GM12865 (cell line): ENCODE data around the gene TMEM147.

Experiments
- DNase-seq: peaks from one replicate; pipeline ENCODE4 v3.0.0; 2010; ENCODE audit warnings: low read depth
- H3K4me3 ChIP-seq: 2 replicates; pipeline ENCODE4 v1.5.1; 2011; ENCODE audit warnings: mild to moderate bottlenecking, low read depth, low read length, control low read depth
- CTCF ChIP-seq: IDR thresholded peaks from 2 replicates; pipeline ENCODE4 v1.5.1; 2011; ENCODE audit warnings: low read length, control low read depth, low read depth, inconsistent platforms; ENCODE audit not compliant: insufficient read depth; ENCODE audit errors: missing control alignments

Gene TMEM147

GRCh38 chr19:35558400-35559280 is 13.2 kb downstream of the TMEM147 start:
- H3K4me3 ChIP-seq, result peak overlapping the region; percentile 49
- peak; percentile 47 for DNase-seq
- TF ChIP-seq CTCF, result no peak

- H3K4me3 ChIP-seq, result peak overlapping the region; percentile 49
- peak; percentile 83 for DNase-seq
- TF ChIP-seq CTCF, result no peak
Observed at GRCh38 chr19:35559281-35559659, 13.8 kb downstream of the TMEM147 start.

- no peak for TF ChIP-seq CTCF
- H3K4me3 ChIP-seq, result no peak overlapping the region
- no peak for DNase-seq
Observed at GRCh38 chr19:35559781-35560180, 14.4 kb downstream of the TMEM147 start.

DNA sequence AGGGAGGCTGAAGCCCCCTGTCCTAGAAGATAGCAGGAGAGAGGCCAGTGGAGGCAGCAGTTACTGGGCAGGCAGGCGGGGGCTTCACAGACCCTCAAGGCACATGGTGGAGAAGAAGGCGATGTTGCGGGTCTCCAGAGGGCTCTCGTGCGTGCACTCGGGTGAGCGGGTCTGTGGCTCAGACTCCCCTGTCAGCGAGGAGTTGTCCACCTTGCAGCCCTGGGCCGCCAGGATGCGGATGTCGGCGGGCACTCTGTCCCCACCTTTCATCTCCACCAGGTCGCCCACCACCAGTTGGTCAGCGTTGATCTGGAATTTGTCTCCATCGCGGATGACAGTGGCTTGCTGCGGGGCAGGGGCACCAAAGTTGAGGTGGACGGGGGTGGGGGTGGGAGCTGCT is 14.8 kb downstream of the TMEM147 start:
- H3K4me3 ChIP-seq, result no peak overlapping the region
- no peak for TF ChIP-seq CTCF
- DNase-seq, result no peak

DNA sequence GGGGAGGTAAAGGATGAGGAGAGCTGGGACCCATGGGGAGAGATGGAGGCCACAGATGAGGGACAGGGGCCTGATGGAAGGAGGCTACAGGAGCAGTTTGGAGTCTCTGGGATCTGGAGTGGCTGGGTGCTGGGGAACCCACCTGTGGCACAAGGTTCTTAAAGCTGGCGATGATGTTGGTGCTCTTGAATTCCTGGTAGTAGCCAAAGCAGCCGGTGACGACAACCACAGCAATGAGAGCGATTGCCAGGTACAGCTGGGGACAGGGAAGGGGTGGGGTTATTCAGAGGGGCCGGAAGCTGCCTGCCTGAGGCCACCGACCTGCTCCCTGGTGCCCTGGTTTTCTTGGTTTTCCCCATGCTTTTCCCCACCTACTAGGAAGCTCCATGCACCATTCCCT is 15.3 kb downstream of the TMEM147 start:
- H3K4me3 ChIP-seq, result no peak overlapping the region
- TF ChIP-seq CTCF, result no peak
- no peak for DNase-seq

- DNase-seq, result no peak
Observed at GRCh38 chr19:35561436-35561835, 16.0 kb downstream of the TMEM147 start.

More at GRCh38 chr19:35561436-35561835, 16.0 kb downstream of the TMEM147 start:
- H3K4me3 ChIP-seq, result no peak overlapping the region
- TF ChIP-seq CTCF, result no peak
